IMR-90 (cell line): ENCODE results near the gene STPG1. TPM values are rescaled to one million over a fixed set of nuclear protein-coding genes. Genes with fewer than 3 reads are reported as not detected.

Experiments
- ATAC-seq: fragments of 200-7000 bp; cut with Tn5 transposase; 2 replicates; pipeline ENCODE4 v1.9.1; 2020; ENCODE audit warnings: low read depth, mild to moderate bottlenecking, moderate library complexity
- BruUV-seq: library from RNA; stranded (reverse); fragments of 400-500 nt; replicated peaks from 2 replicates; lab custom pipeline; 2021; lab: Mats Ljungman, UMichigan
- CTCF ChIA-PET: fragments of 300-600 bp; formaldehyde crosslinking; extraction: SDS; loops from one replicate; lab custom pipeline; 2021; ENCODE audit warnings: antibody characterized with exemption; lab: Yijun Ruan, JAX
- POLR2A ChIA-PET: fragments of 300-600 bp; sonication (Branson Sonifier 250); formaldehyde crosslinking; loops from one replicate; lab custom pipeline; 2022; ENCODE audit warnings: antibody characterized with exemption; ENCODE audit not compliant: unreplicated experiment; lab: Charles Lee
- DNase-seq: peaks from one replicate; pipeline ENCODE4 v3.0.0; 2013
- H2AFZ ChIP-seq: replicated peaks from 2 replicates; pipeline ENCODE3; 2013; ENCODE audit warnings: low read length, mild to moderate bottlenecking; ENCODE audit not compliant: poor library complexity
- H2AK5ac ChIP-seq: 2 replicates; pipeline ENCODE4 v1.6.1; 2013; ENCODE audit warnings: low read depth, low read length, inconsistent platforms
- H2AK9ac ChIP-seq: replicated peaks from 2 replicates; pipeline ENCODE3; 2013; ENCODE audit warnings: mild to moderate bottlenecking, low read depth, low read length, moderate library complexity; ENCODE audit not compliant: poor library complexity
- H2BK120ac ChIP-seq: 2 replicates; pipeline ENCODE4 v1.6.1; 2013; ENCODE audit warnings: low read depth, low read length, inconsistent platforms
- H2BK15ac ChIP-seq: 3 replicates; pipeline ENCODE4 v1.6.1; 2013; ENCODE audit warnings: low read depth, low read length, inconsistent platforms
- H2BK20ac ChIP-seq: 2 replicates; pipeline ENCODE4 v1.6.1; 2013; ENCODE audit warnings: low read depth, mild to moderate bottlenecking, inconsistent platforms, low read length, moderate library complexity
- H2BK5ac ChIP-seq: 2 replicates; pipeline ENCODE4 v1.6.1; 2013; ENCODE audit warnings: mild to moderate bottlenecking, low read depth, low read length, inconsistent platforms; ENCODE audit not compliant: poor library complexity, severe bottlenecking
- H3K14ac ChIP-seq: replicated peaks from 2 replicates; pipeline ENCODE4 v1.6.1; 2013; ENCODE audit warnings: low read depth, low read length, inconsistent platforms
- H3K18ac ChIP-seq: 2 replicates; pipeline ENCODE4 v1.6.1; 2013; ENCODE audit warnings: low read depth, low read length, control low read depth
- H3K23ac ChIP-seq: 2 replicates; pipeline ENCODE4 v1.6.1; 2013; ENCODE audit warnings: low read depth, low read length, inconsistent platforms
- H3K27ac ChIP-seq: 2 replicates; pipeline ENCODE4 v1.5.1; 2013; ENCODE audit warnings: mild to moderate bottlenecking, control low read depth, low read length; ENCODE audit not compliant: insufficient read depth
- H3K27me3 ChIP-seq: 2 replicates; pipeline ENCODE4 v1.6.1; 2013; ENCODE audit warnings: low read length; ENCODE audit not compliant: control insufficient read depth, insufficient read depth
- H3K36me3 ChIP-seq: 2 replicates; pipeline ENCODE4 v1.6.1; 2013; ENCODE audit warnings: low read length, mixed read lengths; ENCODE audit not compliant: control insufficient read depth, insufficient read depth
- H3K4ac ChIP-seq: 2 replicates; pipeline ENCODE4 v1.6.1; 2013; ENCODE audit warnings: low read depth, low read length, inconsistent platforms
- H3K4me1 ChIP-seq: 2 replicates; pipeline ENCODE4 v1.6.1; 2013; ENCODE audit warnings: low read length, mixed read lengths; ENCODE audit not compliant: control insufficient read depth, insufficient read depth
- H3K4me2 ChIP-seq: 2 replicates; pipeline ENCODE4 v1.6.1; 2013; ENCODE audit warnings: low read depth, mild to moderate bottlenecking, control low read depth, low read length, moderate library complexity
- H3K4me3 ChIP-seq: 2 replicates; pipeline ENCODE4 v1.5.1; 2013; ENCODE audit warnings: low read depth, mild to moderate bottlenecking, control low read depth, low read length, moderate library complexity; ENCODE audit not compliant: insufficient read depth
- H3K56ac ChIP-seq: 2 replicates; pipeline ENCODE4 v1.6.1; 2013; ENCODE audit warnings: low read length, inconsistent platforms; ENCODE audit not compliant: insufficient read depth; ENCODE audit errors: extremely low read depth
- H3K79me1 ChIP-seq, 2 experiments: 2 replicates each; pipeline ENCODE4 v1.6.1; 2013; ENCODE audit warnings: low read length in 2 of 2, inconsistent platforms in 1 of 2, low read depth in 1 of 2
- H3K9ac ChIP-seq: 2 replicates; pipeline ENCODE4 v1.6.1; 2013; ENCODE audit warnings: low read depth, low read length, control low read depth
- H3K9me1 ChIP-seq: 2 replicates; pipeline ENCODE4 v1.6.1; 2013; ENCODE audit warnings: low read length, inconsistent platforms; ENCODE audit not compliant: insufficient read depth
- H3K9me3 ChIP-seq: 2 replicates; pipeline ENCODE4 v1.6.1; 2013; ENCODE audit warnings: low read length; ENCODE audit not compliant: control insufficient read depth, insufficient read depth
- H4K20me1 ChIP-seq: 2 replicates; pipeline ENCODE4 v1.6.1; 2013; ENCODE audit warnings: low read length, inconsistent platforms; ENCODE audit not compliant: insufficient read depth
- H4K5ac ChIP-seq: 2 replicates; pipeline ENCODE4 v1.6.1; 2013; ENCODE audit warnings: mild to moderate bottlenecking, low read depth, low read length, control low read depth
- H4K8ac ChIP-seq, 2 experiments: 2 replicates each; pipeline ENCODE4 v1.6.1; 2013; ENCODE audit warnings: low read depth in 2 of 2, low read length in 2 of 2, control low read depth in 1 of 2, inconsistent platforms in 1 of 2
- H4K91ac ChIP-seq: 2 replicates; pipeline ENCODE4 v1.6.1; 2013; ENCODE audit warnings: low read depth, low read length, inconsistent platforms; ENCODE audit not compliant: insufficient read depth
- CEBPB ChIP-seq: IDR thresholded peaks from 2 replicates; pipeline ENCODE4 v1.6.1; 2012; ENCODE audit warnings: low read depth, low read length, improper control_type of control experiment
- CHD1 ChIP-seq: IDR thresholded peaks from 2 replicates; pipeline ENCODE4 v1.6.1; 2012; ENCODE audit warnings: low read depth, low read length, improper control_type of control experiment
- POLR2A ChIP-seq: IDR thresholded peaks from 2 replicates; pipeline ENCODE4 v1.6.1; 2012; ENCODE audit warnings: mild to moderate bottlenecking, low read depth, low read length
- RCOR1 ChIP-seq: IDR thresholded peaks from 2 replicates; pipeline ENCODE4 v1.6.1; 2012; ENCODE audit warnings: mild to moderate bottlenecking, low read length, improper control_type of control experiment; ENCODE audit not compliant: insufficient replicate concordance
- WGBS, 2 experiments: methylation state at CpG; one replicate each; pipeline versions ENCODE4 v1.1.5 to v1.1.7; 2013; ENCODE audit warnings: missing lambda C conversion rate in 2 of 2; ENCODE audit not compliant: insufficient read length in 1 of 2; ENCODE audit errors: extremely low coverage in 2 of 2; 5-methylcytosine and 5-hydroxymethylcytosine counted together
- dilution Hi-C: fragments of 300-500 bp; cut with HindIII; formaldehyde crosslinking; loops from one replicate; pipeline ENCODE4 v1.14.3; 2018; ENCODE audit warnings: low sequenced_read_pairs; ENCODE audit not compliant: unreplicated experiment
- in situ Hi-C: fragments of 300-500 bp; cut with MboI; formaldehyde crosslinking; loops from 3 replicates; pipeline ENCODE4 v1.14.3; 2019; ENCODE audit warnings: low sequenced_read_pairs, inconsistent platforms, mixed read lengths
- intact Hi-C: fragments of 100-400 bp; cut with micrococcal nuclease; formaldehyde crosslinking; loops from 2 replicates; pipeline ENCODE4 v1.10.0; 2022
- polyA plus RNA-seq, 3 experiments: library from polyadenylated mRNA; depleted of rRNA; stranded (reverse); fragments of >200 nt; gene quantifications; 2 replicates each; pipeline ENCODE4 v1.2.3, GENCODE V29; 2012; ENCODE audit warnings: low replicate concordance in 1 of 3
- total RNA-seq: library from RNA; depleted of rRNA; stranded (reverse); fragments of >200 nt; gene quantifications from 2 replicates; pipeline ENCODE4 v1.2.3, GENCODE V29; 2012

The STPG1 gene
- total and polyA plus RNA-seq, 2 of the 4 experiments (the other 2 are of a cell fraction) = 3.0 to 6.5 TPM

- Histone ChIP-seq H3K9ac (no peak overlapping the region), H4K8ac (no peak overlapping the region), H2BK15ac (no peak overlapping the region), H3K36me3 (no peaks in the 10 kb centered on the region), H3K4me3 (no peak overlapping the region), H4K20me1 (no peaks in the 10 kb centered on the region), H4K5ac (no peak overlapping the region), H3K18ac (no peak overlapping the region), H3K23ac (no peak overlapping the region), H4K91ac (no peak overlapping the region), H3K14ac (no peak overlapping the region), H2AK5ac (no peak overlapping the region), H3K27ac (no peak overlapping the region), H2AK9ac (no peak overlapping the region), H3K56ac (no peak overlapping the region), H3K4ac (no peak overlapping the region), H3K79me1 (peaks cover 15 to 23% of the 10 kb centered on the region in 2 experiments), H2AFZ (no peak overlapping the region), H3K4me1 (no peaks in the 10 kb centered on the region; the same call in 1 of the 2 replicates), H2BK120ac (no peak overlapping the region), H2BK5ac (no peak overlapping the region), H3K4me2 (no peak overlapping the region), H3K9me3 (peaks cover 3% of the 10 kb centered on the region; the same call in 1 of the 2 replicates), H3K9me1 (peaks cover 7% of the 10 kb centered on the region), H3K27me3 (no peaks in the 10 kb centered on the region), H2BK20ac (no peak overlapping the region)
- in situ Hi-C loops = no loop called here
- CTCF ChIA-PET = no interaction called here
- DNase-seq (no peak), ATAC-seq (no peak)
- dilution Hi-C loops = no loop called here
- POLR2A ChIA-PET = no interaction called here
- WGBS, 2 experiments = 100% methylated on average over 1 of the region's 1 CpG; no CpG with 5 or more reads in 1 of the 2 experiments
- intact Hi-C loops = no loop called here
- BruUV-seq = no TSS peak
- TF ChIP-seq CEBPB (no peak), CHD1 (no peak), RCOR1 (no peak), POLR2A (no peak)
These were observed 6.8 kb downstream of the STPG1 start for GRCh38 chr1:24406788-24407187.
